Activated T-cell treated with anti-CD3 and anti-CD28 coated beads, Interleukin-2, amount 50 U/mL, for 72 hours (primary cell): Measurements from ENCODE around the gene IFNA5. TPM values are rescaled to one million over a fixed set of nuclear protein-coding genes. Genes with fewer than 3 reads are reported as not detected.

ENCODE experiments used
- ATAC-seq, 2 donors: fragments of 150-1000 bp; cut with Tn5 transposase; replicated peaks in 1 of 2; 2 replicates each; pipeline ENCODE4 v1.10.0; 2021; ENCODE audit warnings: moderate library complexity in 2 of 2, mild to moderate bottlenecking in 1 of 2
- DNase-seq, 2 donors: peaks; one replicate each; pipeline ENCODE4 v3.0.0; 2021 to 2022; ENCODE audit warnings: mixed read lengths in 1 of 2
- H3K27ac Mint-ChIP-seq: one replicate; pipeline ENCODE4 v1.8.0; 2022; ENCODE audit warnings: mild to moderate bottlenecking, moderate library complexity, mixed read lengths
- H3K27me3 Mint-ChIP-seq: one replicate; pipeline ENCODE4 v1.8.0; 2022; ENCODE audit warnings: low read depth, mixed read lengths
- H3K36me3 Mint-ChIP-seq, 2 donors: one replicate each; pipeline ENCODE4 v1.8.0; 2022; ENCODE audit warnings: mixed read lengths in 2 of 2, mild to moderate bottlenecking in 1 of 2; ENCODE audit not compliant: insufficient read depth in 2 of 2
- H3K4me1 Mint-ChIP-seq: one replicate; pipeline ENCODE4 v1.8.0; 2022; ENCODE audit warnings: low read depth, mixed read lengths
- H3K4me3 Mint-ChIP-seq, 2 donors: one replicate each; pipeline ENCODE4 v1.8.0; 2022; ENCODE audit warnings: mild to moderate bottlenecking in 2 of 2, mixed read lengths in 2 of 2, moderate library complexity in 2 of 2
- H3K9me3 Mint-ChIP-seq, 2 donors: one replicate each; pipeline ENCODE4 v1.8.0; 2022; ENCODE audit warnings: mixed read lengths in 2 of 2
- total RNA-seq, 2 donors: library from RNA; stranded (reverse); gene quantifications; one replicate each; pipeline ENCODE4 v1.2.3, GENCODE V29; 2022

The IFNA5 gene
- total RNA-seq, 2 donors from 2014 or later: not detected

GRCh38 chr9:21268347-21268657, 36.8 kb downstream of the IFNA5 start:
- Mint-ChIP-seq H3K27me3 (peaks cover 20% of the 10 kb centered on the region), H3K9me3 (no peaks in the 10 kb centered on the region)

GRCh38 chr9:21267485-21268346, 37.4 kb downstream of the IFNA5 start:
- H3K9me3 Mint-ChIP-seq: no peaks in the 10 kb centered on the region
- no peak for ATAC-seq
- peaks cover 20% of the 10 kb centered on the region for H3K27me3 Mint-ChIP-seq
- no peak overlapping the region for H3K27ac Mint-ChIP-seq
- H3K36me3 Mint-ChIP-seq: no peaks in the 10 kb centered on the region
- no peaks in the 10 kb centered on the region for H3K4me1 Mint-ChIP-seq
- DNase-seq: no peak
- H3K4me3 Mint-ChIP-seq: no peak overlapping the region

More at GRCh38 chr9:21268347-21268657, 36.8 kb downstream of the IFNA5 start:
- no peak overlapping the region for H3K27ac Mint-ChIP-seq
- DNase-seq (no peak), ATAC-seq (no peak)
- no peaks in the 10 kb centered on the region for H3K4me1 Mint-ChIP-seq
- H3K36me3 Mint-ChIP-seq: no peaks in the 10 kb centered on the region
- H3K4me3 Mint-ChIP-seq: no peak overlapping the region

DNA sequence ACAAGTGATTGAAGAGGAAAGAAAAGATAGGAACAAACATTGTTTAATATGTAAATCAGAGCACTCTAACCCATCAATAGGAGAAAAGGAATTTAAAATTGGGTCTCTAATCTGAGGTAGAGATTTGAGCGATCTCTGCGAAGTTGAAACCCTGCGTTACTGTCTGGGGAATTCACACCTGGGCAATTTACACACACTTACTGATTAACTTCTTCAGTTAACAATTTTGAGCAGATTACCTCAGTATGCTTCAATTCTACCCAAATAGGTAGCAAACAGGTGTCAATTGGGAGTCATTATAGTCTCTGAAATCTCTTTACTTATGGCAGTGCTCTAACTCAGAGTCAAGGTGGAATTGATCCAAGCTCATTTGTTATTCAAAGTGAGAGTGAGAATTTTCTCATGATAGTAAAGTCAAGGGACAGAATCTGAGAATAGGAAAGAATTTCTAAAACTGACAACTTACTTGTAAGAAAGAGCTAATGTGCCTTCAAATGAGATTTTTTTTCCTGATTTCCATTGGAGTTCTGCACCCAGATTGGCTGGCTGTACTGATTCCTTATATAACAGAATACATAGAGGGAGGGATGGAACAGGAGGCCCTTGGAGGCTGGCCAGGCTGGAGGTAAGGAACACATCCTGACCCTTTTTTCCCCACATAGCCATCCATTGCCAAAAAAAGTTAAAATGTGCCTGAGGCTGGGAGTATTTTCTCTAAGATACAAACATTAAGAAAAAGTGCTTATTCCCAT, 38.2 kb downstream of the IFNA5 start:
- Mint-ChIP-seq H3K27me3 (peaks cover 20% of the 10 kb centered on the region), H3K27ac (no peak overlapping the region)
- ATAC-seq: no peak

GRCh38 chr9:21265421-21266189, 39.5 kb downstream of the IFNA5 start:
- Mint-ChIP-seq H3K36me3 (no peaks in the 10 kb centered on the region), H3K4me3 (no peak overlapping the region), H3K27ac (no peak overlapping the region), H3K9me3 (no peaks in the 10 kb centered on the region), H3K4me1 (no peaks in the 10 kb centered on the region), H3K27me3 (peaks cover 20% of the 10 kb centered on the region)
- DNase-seq (no peak), ATAC-seq (no peak)

More for the DNA sequence above, 38.2 kb downstream of the IFNA5 start:
- DNase-seq: no peak
- Mint-ChIP-seq H3K36me3 (no peaks in the 10 kb centered on the region), H3K4me3 (no peak overlapping the region), H3K4me1 (no peaks in the 10 kb centered on the region), H3K9me3 (no peaks in the 10 kb centered on the region)

DNA sequence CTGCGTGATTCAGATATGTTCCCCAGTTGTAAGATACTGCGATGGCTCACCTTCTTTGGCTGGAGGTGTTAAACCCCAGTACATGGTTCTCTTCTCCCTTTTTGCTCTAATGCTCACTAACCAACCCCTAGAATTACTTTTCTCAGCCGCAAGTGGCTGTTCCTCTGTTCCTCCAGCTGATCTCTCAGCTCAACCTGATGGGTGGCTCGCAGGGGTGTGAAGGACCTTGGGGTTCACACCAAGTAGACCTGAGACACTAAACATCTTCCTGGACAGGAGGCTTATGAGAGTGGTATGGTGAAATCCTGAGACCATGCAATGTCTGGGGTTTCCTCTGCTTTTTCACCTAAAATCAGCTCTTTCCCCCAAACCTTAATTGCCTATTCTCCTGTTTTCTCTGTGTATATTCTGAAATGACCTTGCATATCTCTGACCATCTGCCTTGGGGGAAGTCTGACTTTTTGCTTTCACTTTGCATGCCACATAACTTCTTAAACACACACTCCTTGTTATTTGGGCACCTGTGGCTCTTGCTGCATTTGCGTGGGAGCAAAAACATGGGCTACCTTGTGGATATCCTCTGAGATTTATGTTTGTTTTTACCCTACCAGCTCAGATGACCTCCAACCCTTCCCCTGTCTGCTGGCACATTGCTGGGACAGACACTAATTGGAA, 49.4 kb downstream of the IFNA5 start:
- Mint-ChIP-seq H3K9me3 (no peaks in the 10 kb centered on the region), H3K36me3 (no peaks in the 10 kb centered on the region), H3K27ac (no peak overlapping the region), H3K27me3 (peaks cover 16% of the 10 kb centered on the region), H3K4me3 (no peak overlapping the region), H3K4me1 (peaks cover 5% of the 10 kb centered on the region)
- ATAC-seq: no peak
- DNase-seq: no peak

Other genes with a start within 250 kb of the IFNA5 start
- 1 to 10 TPM in 1 of 2 donors, under 1 TPM in 1; 0.58 to 1.6 TPM for gene IFNB1, start 227.4 kb downstream of the IFNA5 start, total RNA-seq
- gene IFNW1, start 163.5 kb downstream of the IFNA5 start, total RNA-seq: not detected
- gene IFNA21, start 138.7 kb downstream of the IFNA5 start, total RNA-seq: not detected
- not detected for gene IFNA4, start 117.7 kb downstream of the IFNA5 start, total RNA-seq
- gene IFNA7, start 103.1 kb downstream of the IFNA5 start, total RNA-seq: not detected
- gene IFNA10, start 98.2 kb downstream of the IFNA5 start, total RNA-seq: not detected
- gene IFNA16, start 88.0 kb downstream of the IFNA5 start, total RNA-seq: not detected
- gene IFNA17, start 77.1 kb downstream of the IFNA5 start, total RNA-seq: not detected
- not detected for gene IFNA14, start 65.3 kb downstream of the IFNA5 start, total RNA-seq
- 10 to 100 TPM; 15.9 to 16.9 TPM for gene KLHL9, start 30.1 kb upstream of the IFNA5 start, total RNA-seq
- not detected for gene IFNA6, start 45.6 kb upstream of the IFNA5 start, total RNA-seq
- gene IFNA13, start 62.7 kb upstream of the IFNA5 start, total RNA-seq: not detected
- gene IFNA2, start 80.1 kb upstream of the IFNA5 start, total RNA-seq: not detected
- gene IFNA8, start 103.8 kb upstream of the IFNA5 start, total RNA-seq: not detected
- not detected for gene IFNA1, start 135.1 kb upstream of the IFNA5 start, total RNA-seq
- not detected for gene IFNE, start 177.0 kb upstream of the IFNA5 start, total RNA-seq